GM12878 (cell line): Measurements from ENCODE around the gene KLHL18. TPM values are rescaled to one million over a fixed set of nuclear protein-coding genes. Genes with fewer than 3 reads are reported as not detected.

Experiments used
- ATAC-seq: fragments of 200-7000 bp; cut with Tn5 transposase; 3 replicates; pipeline ENCODE4 v1.9.1; 2020; ENCODE audit warnings: mild to moderate bottlenecking, moderate library complexity
- BruUV-seq: library from RNA; stranded (reverse); fragments of 400-500 nt; replicated peaks from 2 replicates; lab custom pipeline; 2021; lab: Mats Ljungman, UMichigan
- CTCF ChIA-PET: fragments of 300-600 bp; sonication (Branson Sonifier 250); formaldehyde crosslinking; extraction: SDS; loops from one replicate; lab custom pipeline; 2021; ENCODE audit warnings: inconsistent platforms; lab: Yijun Ruan, JAX
- POLR2A ChIA-PET: fragments of 350-600 bp; formaldehyde crosslinking; extraction: SDS; loops from one replicate; lab custom pipeline; 2021; ENCODE audit warnings: inconsistent platforms; lab: Charles Lee
- RAD21 ChIA-PET: fragments of 300-600 bp; sonication (Branson Sonifier 250); formaldehyde crosslinking; loops from one replicate; lab custom pipeline; 2023; ENCODE audit warnings: antibody characterized with exemption; ENCODE audit not compliant: unreplicated experiment; lab: Charles Lee
- SMC1A ChIA-PET: fragments of 300-600 bp; sonication (Branson Sonifier 250); formaldehyde crosslinking; loops from one replicate; lab custom pipeline; 2023; ENCODE audit not compliant: unreplicated experiment, uncharacterized antibody; lab: Charles Lee
- DNase-seq: peaks from one replicate; pipeline ENCODE4 v3.0.0-alpha.2; 2011; ENCODE audit warnings: low read depth, low spot score
- FAIRE-seq: peaks from 3 replicates; lab custom pipeline; 2011; peaks lifted over from hg19 to GRCh38; lab: Jason Lieb, UNC
- H2AFZ ChIP-seq: 2 replicates; pipeline ENCODE4 v1.6.0; 2011; ENCODE audit warnings: low read depth, low read length, control low read depth; ENCODE audit not compliant: control insufficient read depth
- H3K27ac ChIP-seq: 2 replicates; pipeline ENCODE4 v1.5.1; 2011; ENCODE audit warnings: control low read depth; ENCODE audit not compliant: control insufficient read depth, insufficient read depth
- H3K27me3 ChIP-seq, 2 experiments: replicated peaks in 1 of 2; 2 replicates each; pipeline versions ENCODE4 v1.6.0 to v1.6.1; 2011; ENCODE audit warnings: low read length in 1 of 2; ENCODE audit not compliant: control insufficient read depth in 2 of 2, insufficient read depth in 2 of 2
- H3K36me3 ChIP-seq, 2 experiments: 2 replicates each; pipeline ENCODE4 v1.5.1; 2011; ENCODE audit warnings: low read length in 1 of 2; ENCODE audit not compliant: control insufficient read depth in 2 of 2, insufficient read depth in 2 of 2
- H3K4me1 ChIP-seq: 2 replicates; pipeline ENCODE4 v1.6.1; 2011; ENCODE audit warnings: mild to moderate bottlenecking, low read length, moderate library complexity, mixed read lengths; ENCODE audit not compliant: control insufficient read depth, insufficient read depth
- H3K4me2 ChIP-seq: 2 replicates; pipeline ENCODE4 v1.6.0; 2011; ENCODE audit warnings: control low read depth; ENCODE audit not compliant: control insufficient read depth, insufficient read depth
- H3K4me3 ChIP-seq: fragments of 200-600 bp; sonication (generic); 2 replicates; pipeline ENCODE4 v1.5.1; 2016
- H3K79me2 ChIP-seq: 2 replicates; pipeline ENCODE4 v1.6.0; 2011; ENCODE audit warnings: low read length; ENCODE audit not compliant: control insufficient read depth, insufficient read depth
- H3K9ac ChIP-seq: 2 replicates; pipeline ENCODE4 v1.8.0; 2011; ENCODE audit warnings: low read length, control low read depth, mixed read lengths; ENCODE audit not compliant: control insufficient read depth, insufficient read depth
- H3K9me3 ChIP-seq: replicated peaks from 3 replicates; pipeline ENCODE4 v1.5.1; 2011; ENCODE audit warnings: mild to moderate bottlenecking, low read length; ENCODE audit not compliant: control insufficient read depth, insufficient read depth
- H4K20me1 ChIP-seq: 2 replicates; pipeline ENCODE4 v1.6.0; 2011; ENCODE audit not compliant: control insufficient read depth, insufficient read depth
- ASH2L ChIP-seq: fragments of 300-600, 200-600 bp; sonication (generic); IDR thresholded peaks from 2 replicates; pipeline ENCODE4 v1.6.1; 2017; ENCODE audit warnings: low read depth, mild to moderate bottlenecking, borderline replicate concordance
- BHLHE40 ChIP-seq, 2 experiments: fragments of 450-650 bp in 1 of 2; IDR thresholded peaks; 2 replicates each; pipeline ENCODE4 v1.6.1; 2011 to 2017; ENCODE audit warnings: low read depth in 2 of 2, borderline replicate concordance in 1 of 2, improper control_type of control experiment in 1 of 2, low read length in 1 of 2, mild to moderate bottlenecking in 1 of 2
- CHD1 ChIP-seq: IDR thresholded peaks from 2 replicates; pipeline ENCODE4 v1.6.1; 2012; ENCODE audit warnings: low read depth, low read length, improper control_type of control experiment
- EGR1 ChIP-seq, 2 experiments: IDR thresholded peaks; 1 replicate in 1 of 2; 2 replicates in 1 of 2; pipeline ENCODE4 v1.6.1; 2011 to 2012; ENCODE audit warnings: low read depth in 2 of 2, low read length in 2 of 2, borderline replicate concordance in 1 of 2, mild to moderate bottlenecking in 1 of 2, moderate library complexity in 1 of 2
- KAT2A ChIP-seq: conservative IDR thresholded peaks from 2 replicates; pipeline ENCODE4 v1.6.1; 2011; ENCODE audit warnings: low read depth, low read length; ENCODE audit not compliant: control insufficient read depth
- NFIC ChIP-seq: IDR thresholded peaks from 2 replicates; pipeline ENCODE4 v1.6.1; 2012; ENCODE audit warnings: low read depth, mild to moderate bottlenecking, inconsistent platforms, low read length, moderate library complexity
- NR2F1 ChIP-seq: fragments of 450-650 bp; conservative IDR thresholded peaks from 2 replicates; pipeline ENCODE4 v1.6.1; 2017; ENCODE audit warnings: mild to moderate bottlenecking
- NRF1 ChIP-seq: conservative IDR thresholded peaks from 2 replicates; pipeline ENCODE4 v1.6.1; 2011; ENCODE audit warnings: mild to moderate bottlenecking, low read depth, low read length, improper control_type of control experiment
- PML ChIP-seq: IDR thresholded peaks from 2 replicates; pipeline ENCODE4 v1.6.1; 2012; ENCODE audit warnings: low read length, inconsistent platforms
- SPI1 ChIP-seq: IDR thresholded peaks from 2 replicates; pipeline ENCODE4 v1.6.1; 2011; ENCODE audit warnings: low read depth, mild to moderate bottlenecking, low read length, moderate library complexity, borderline replicate concordance; ENCODE audit not compliant: insufficient read depth
- WRNIP1 ChIP-seq: IDR thresholded peaks from 2 replicates; pipeline ENCODE4 v1.6.1; 2011; ENCODE audit warnings: low read depth, low read length, improper control_type of control experiment, borderline replicate concordance
- ZNF274 ChIP-seq: IDR thresholded peaks from one replicate; pipeline ENCODE4 v1.8.0; 2011; ENCODE audit not compliant: insufficient read length, insufficient read depth
- WGBS: methylation state at CpG from one replicate; pipeline ENCODE4 v1.1.6; 2016; ENCODE audit warnings: low lambda C conversion rate; ENCODE audit not compliant: insufficient replicate concordance, insufficient coverage; ENCODE audit errors: missing lambda C conversion rate; 5-methylcytosine and 5-hydroxymethylcytosine counted together
- in situ Hi-C: fragments of 300-500 bp; cut with MboI; formaldehyde crosslinking; loops from 9 replicates; pipeline ENCODE4 v1.14.3; 2018; ENCODE audit warnings: mixed read lengths
- intact Hi-C: fragments of 100-400 bp; cut with micrococcal nuclease; formaldehyde crosslinking; loops from one replicate; pipeline ENCODE4 v1.14.2; 2022; ENCODE audit not compliant: unreplicated experiment
- polyA plus RNA-seq, 11 experiments: library from polyadenylated mRNA; depleted of rRNA in 4 of 11; unstranded in 6 of 11; stranded (reverse) in 5 of 11; fragments of >200 nt; fragmentation: Nextera tagmentation in 4 of 11; fragmentation: Illumina TruSeq in 1 of 11; extraction: Ambion mirVana in 4 of 11; extraction: Trizol in 1 of 11; gene quantifications; 1 replicate in 1 of 11; 2 replicates in 10 of 11; pipeline versions ENCODE4 v1.2.1 to v1.2.3, GENCODE V29; 2011 to 2016; ENCODE audit warnings: inconsistent platforms in 2 of 11, missing spikeins in 2 of 11, low read depth in 1 of 11
- total RNA-seq, 4 experiments: library from RNA; depleted of rRNA in 3 of 4; stranded (reverse); fragments of >200 nt in 3 of 4; fragmentation: Illumina TruSeq in 1 of 4; extraction: Trizol in 1 of 4; gene quantifications; 2 replicates each; pipeline versions ENCODE4 v1.2.1 to v1.2.3, GENCODE V29; 2013 to 2021
- TF ChIP-seq, protein P1 (sequence below): fragments of 450-650 bp; IDR thresholded peaks from 2 replicates; pipeline ENCODE4 v1.6.1; 2018; ENCODE audit warnings: borderline replicate concordance, mild to moderate bottlenecking; ENCODE audit not compliant: partially characterized antibody
- TF ChIP-seq, protein P2 (sequence below): IDR thresholded peaks from 2 replicates; pipeline ENCODE4 v1.6.1; 2012; ENCODE audit warnings: low read depth, low read length, improper control_type of control experiment
- TF ChIP-seq, protein P3 (sequence below): IDR thresholded peaks from 2 replicates; pipeline ENCODE4 v1.6.1; 2012; ENCODE audit warnings: low read depth, low read length, improper control_type of control experiment
- TF ChIP-seq, protein P4 (sequence below): fragments of 450-650 bp; IDR thresholded peaks from 2 replicates; pipeline ENCODE4 v1.6.1; 2016; ENCODE audit warnings: mild to moderate bottlenecking

KLHL18 gene
- total and polyA plus RNA-seq, 10 of the 15 experiments (the other 5 are each of a cell fraction or from before 2014, with no cell fraction given), result 24.0 to 69.8 (median 51.7) TPM

DNA sequence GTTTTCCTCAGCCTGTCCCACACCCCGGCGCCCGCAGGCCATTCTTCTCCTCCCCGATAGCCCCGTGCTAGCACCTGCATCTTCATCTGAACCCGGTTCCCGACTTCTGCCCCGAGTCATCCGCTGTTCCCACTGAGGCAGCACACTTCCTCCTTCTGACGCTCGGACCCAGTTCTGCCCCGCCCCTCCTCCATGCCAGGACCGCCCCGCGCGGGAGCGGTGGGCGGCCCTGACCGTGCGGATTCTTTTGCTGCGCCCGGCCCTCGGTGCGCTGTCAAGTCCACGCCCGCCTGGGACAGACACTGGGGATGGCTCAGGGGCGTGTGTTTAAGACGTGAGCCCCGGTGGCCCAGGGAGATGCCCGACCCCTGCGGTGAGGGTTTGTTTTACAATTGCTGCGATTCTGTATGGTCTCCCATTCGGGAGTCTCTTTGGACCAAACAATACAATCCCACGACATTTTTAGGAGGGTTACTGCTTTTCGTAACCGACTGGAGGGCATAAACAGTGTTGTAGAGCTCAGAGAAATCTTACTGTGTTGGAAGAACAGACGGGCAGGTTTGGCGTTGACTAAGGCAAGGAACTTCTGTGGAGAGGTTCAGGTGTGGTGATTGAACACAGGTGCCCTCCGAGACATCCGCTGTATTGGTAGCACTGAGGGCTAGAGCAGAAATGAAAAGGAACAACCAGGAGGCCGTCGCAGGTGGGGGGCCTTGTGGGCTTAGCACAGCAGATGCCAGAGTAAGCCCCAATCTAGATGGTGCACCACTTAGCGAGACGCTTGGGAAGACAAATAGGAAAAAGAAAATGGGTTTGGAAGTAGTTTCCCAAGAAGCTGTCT lies 98.8 kb downstream of the KLHL18 start:
- H2AFZ ChIP-seq, result peak overlapping the region; percentile 84
- FAIRE-seq (peak; percentile 57), DNase-seq (peak; percentile 45), ATAC-seq (peak; percentile 89)
- peak overlapping the region; percentile 89 for H3K4me2 ChIP-seq
- H3K9ac ChIP-seq, result peak overlapping the region; percentile 93
- H3K36me3 ChIP-seq, result peaks cover under 1 to 3% of the 10 kb centered on the region in 2 experiments; a peak in 2 of 4 replicates
- ChIA-PET SMC1A (interaction anchor here (0.8 to 1.3 kb wide), 4 partner anchors 35 to 111 kb away, joined by 3 to 4 read pairs (median 4); no protein-coding TSS in a partner anchor), POLR2A (interaction anchor here (0.7 to 1.6 kb wide), 8 partner anchors 53 to 402 kb away, joined by 3 to 6 read pairs (median 4); partner anchors contain the start of gene NBEAL2), RAD21 (interaction anchor here (0.9 to 1.5 kb wide), 4 partner anchors 40 to 552 kb away, joined by 3 to 9 read pairs (median 3); partner anchors contain the start of gene SETD2), CTCF (interaction anchor here (1.2 kb wide), 2 partner anchors 209 to 217 kb away, joined by 4 to 5 read pairs; no protein-coding TSS in a partner anchor)
- peak overlapping the region; percentile 91 for H3K27ac ChIP-seq
- no TSS peak for BruUV-seq
- peak overlapping the region; percentile 74 for H3K4me3 ChIP-seq
- H4K20me1 ChIP-seq, result no peaks in the 10 kb centered on the region
- no peaks in the 10 kb centered on the region for H3K27me3 ChIP-seq
- in situ Hi-C loops (no loop called here), intact Hi-C loops (no loop called here)
- WGBS, result 12% methylated on average over 40 of the region's 44 CpGs
- H3K9me3 ChIP-seq, result no peaks in the 10 kb centered on the region
- peaks cover 18% of the 10 kb centered on the region for H3K4me1 ChIP-seq
- H3K79me2 ChIP-seq, result peaks cover 52% of the 10 kb centered on the region
- TF ChIP-seq KAT2A (no peak), CHD1 (0 out of 2 replicates have a peak, but pooled peaks have one; percentile 42), BHLHE40 (IDR thresholded peaks at IDR 0.05; ENCODE audit: borderline replicate concordance in 1 of 2, low read depth in 2 of 2, low read length in 1 of 2) (no peak; a peak in 1 of 4 replicates), ZNF274 (no peak), NR2F1 (peak; percentile 20; the same call in 1 of the 2 replicates), SPI1 (peak; percentile 91), EGR1 (IDR thresholded peaks at IDR 0.05; ENCODE audit: borderline replicate concordance in 1 of 2, low read depth in 2 of 2, low read length in 2 of 2) (0 out of 3 replicates have a peak, but pooled peaks of 1 of the 2 experiments have one; percentile 11), NRF1 (peak; percentile 17; the same call in 1 of the 2 replicates), PML (peak; percentile 54), NFIC (no peak), WRNIP1 (no peak), ASH2L (no peak)
- TF ChIP-seq, protein P1, sequence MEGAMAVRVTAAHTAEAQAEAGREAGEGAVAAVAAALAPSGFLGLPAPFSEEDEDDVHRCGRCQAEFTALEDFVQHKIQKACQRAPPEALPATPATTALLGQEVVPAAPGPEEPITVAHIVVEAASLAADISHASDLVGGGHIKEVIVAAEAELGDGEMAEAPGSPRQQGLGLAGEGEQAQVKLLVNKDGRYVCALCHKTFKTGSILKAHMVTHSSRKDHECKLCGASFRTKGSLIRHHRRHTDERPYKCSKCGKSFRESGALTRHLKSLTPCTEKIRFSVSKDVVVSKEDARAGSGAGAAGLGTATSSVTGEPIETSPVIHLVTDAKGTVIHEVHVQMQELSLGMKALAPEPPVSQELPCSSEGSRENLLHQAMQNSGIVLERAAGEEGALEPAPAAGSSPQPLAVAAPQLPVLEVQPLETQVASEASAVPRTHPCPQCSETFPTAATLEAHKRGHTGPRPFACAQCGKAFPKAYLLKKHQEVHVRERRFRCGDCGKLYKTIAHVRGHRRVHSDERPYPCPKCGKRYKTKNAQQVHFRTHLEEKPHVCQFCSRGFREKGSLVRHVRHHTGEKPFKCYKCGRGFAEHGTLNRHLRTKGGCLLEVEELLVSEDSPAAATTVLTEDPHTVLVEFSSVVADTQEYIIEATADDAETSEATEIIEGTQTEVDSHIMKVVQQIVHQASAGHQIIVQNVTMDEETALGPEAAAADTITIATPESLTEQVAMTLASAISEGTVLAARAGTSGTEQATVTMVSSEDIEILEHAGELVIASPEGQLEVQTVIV, result peak; percentile 42
- TF ChIP-seq, protein P2, sequence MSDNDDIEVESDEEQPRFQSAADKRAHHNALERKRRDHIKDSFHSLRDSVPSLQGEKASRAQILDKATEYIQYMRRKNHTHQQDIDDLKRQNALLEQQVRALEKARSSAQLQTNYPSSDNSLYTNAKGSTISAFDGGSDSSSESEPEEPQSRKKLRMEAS, result 0 out of 2 replicates have a peak, but pooled peaks have one; percentile 26
- TF ChIP-seq, protein P3, sequence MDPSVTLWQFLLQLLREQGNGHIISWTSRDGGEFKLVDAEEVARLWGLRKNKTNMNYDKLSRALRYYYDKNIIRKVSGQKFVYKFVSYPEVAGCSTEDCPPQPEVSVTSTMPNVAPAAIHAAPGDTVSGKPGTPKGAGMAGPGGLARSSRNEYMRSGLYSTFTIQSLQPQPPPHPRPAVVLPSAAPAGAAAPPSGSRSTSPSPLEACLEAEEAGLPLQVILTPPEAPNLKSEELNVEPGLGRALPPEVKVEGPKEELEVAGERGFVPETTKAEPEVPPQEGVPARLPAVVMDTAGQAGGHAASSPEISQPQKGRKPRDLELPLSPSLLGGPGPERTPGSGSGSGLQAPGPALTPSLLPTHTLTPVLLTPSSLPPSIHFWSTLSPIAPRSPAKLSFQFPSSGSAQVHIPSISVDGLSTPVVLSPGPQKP, result no peak
- TF ChIP-seq, protein P4, sequence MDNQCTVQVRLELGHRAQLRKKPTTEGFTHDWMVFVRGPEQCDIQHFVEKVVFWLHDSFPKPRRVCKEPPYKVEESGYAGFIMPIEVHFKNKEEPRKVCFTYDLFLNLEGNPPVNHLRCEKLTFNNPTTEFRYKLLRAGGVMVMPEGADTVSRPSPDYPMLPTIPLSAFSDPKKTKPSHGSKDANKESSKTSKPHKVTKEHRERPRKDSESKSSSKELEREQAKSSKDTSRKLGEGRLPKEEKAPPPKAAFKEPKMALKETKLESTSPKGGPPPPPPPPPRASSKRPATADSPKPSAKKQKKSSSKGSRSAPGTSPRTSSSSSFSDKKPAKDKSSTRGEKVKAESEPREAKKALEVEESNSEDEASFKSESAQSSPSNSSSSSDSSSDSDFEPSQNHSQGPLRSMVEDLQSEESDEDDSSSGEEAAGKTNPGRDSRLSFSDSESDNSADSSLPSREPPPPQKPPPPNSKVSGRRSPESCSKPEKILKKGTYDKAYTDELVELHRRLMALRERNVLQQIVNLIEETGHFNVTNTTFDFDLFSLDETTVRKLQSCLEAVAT, result peak; percentile 81
